K562 (cell line): ENCODE measurements around the gene GALM. TPM values are rescaled to one million over a fixed set of nuclear protein-coding genes. Genes with fewer than 3 reads are reported as not detected.

Experiments used
- CXXC5 ChIP-seq: fragments of 250-450 bp; sonication (Bioruptor Pico); IDR thresholded peaks from 2 replicates; pipeline ENCODE4 v1.8.0; 2022; ENCODE audit warnings: inconsistent platforms, mild to moderate bottlenecking, moderate library complexity
- DPF2 ChIP-seq: fragments of 450-650 bp; IDR thresholded peaks from 2 replicates; pipeline ENCODE4 v1.6.1; 2016
- EP300 ChIP-seq: IDR thresholded peaks from 2 replicates; pipeline ENCODE4 v1.6.1; 2012; ENCODE audit warnings: low read length, improper control_type of control experiment
- GABPA ChIP-seq: fragments of 200-800 bp; sonication (Bioruptor generic); conservative IDR thresholded peaks from 2 replicates; pipeline ENCODE4 v1.6.1; 2016; ENCODE audit warnings: low read depth, missing genetic modification characterization, missing compliant biosample characterization
- HDAC2 ChIP-seq: fragments of 450-650 bp; IDR thresholded peaks from 2 replicates; pipeline ENCODE4 v1.6.1; 2016; ENCODE audit warnings: mild to moderate bottlenecking
- MBD1 ChIP-seq: fragments of 250-450 bp; sonication (Bioruptor Pico); IDR thresholded peaks from 2 replicates; pipeline ENCODE4 v1.8.0; 2022; ENCODE audit warnings: inconsistent platforms
- MTA2 ChIP-seq: fragments of 450-650 bp; IDR thresholded peaks from 2 replicates; pipeline ENCODE4 v1.6.1; 2016; ENCODE audit warnings: low read depth
- NCOR1 ChIP-seq: fragments of 450-650 bp; IDR thresholded peaks from 2 replicates; pipeline ENCODE4 v1.6.1; 2016; ENCODE audit warnings: mild to moderate bottlenecking, moderate library complexity
- NFIC ChIP-seq: fragments of 450-650 bp; IDR thresholded peaks from 2 replicates; pipeline ENCODE4 v1.6.1; 2017; ENCODE audit warnings: mild to moderate bottlenecking, inconsistent platforms
- SMAD4 ChIP-seq: fragments of 250-450 bp; sonication (Bioruptor Pico); conservative IDR thresholded peaks from 2 replicates; pipeline ENCODE4 v1.8.0; 2021; ENCODE audit warnings: inconsistent platforms, mild to moderate bottlenecking, moderate library complexity
- SMARCA4 ChIP-seq: fragments of 450-650 bp; IDR thresholded peaks from 2 replicates; pipeline ENCODE4 v1.6.1; 2016
- TCF3 ChIP-seq: sonication (generic); formaldehyde crosslinking; IDR thresholded peaks from 2 replicates; pipeline ENCODE4 v1.4.0; 2020; ENCODE audit warnings: mild to moderate bottlenecking, missing genetic modification reagents
- ZBTB7A ChIP-seq: IDR thresholded peaks from 2 replicates; pipeline ENCODE4 v1.6.1; 2011; ENCODE audit warnings: low read depth, mild to moderate bottlenecking, low read length, moderate library complexity, borderline replicate concordance; ENCODE audit not compliant: control insufficient read depth
- ZNF398 ChIP-seq: fragments of 250-450 bp; sonication (Bioruptor Pico); IDR thresholded peaks from 2 replicates; pipeline ENCODE4 v1.8.0; 2021; ENCODE audit warnings: moderate library complexity, mild to moderate bottlenecking, inconsistent platforms
- polyA plus RNA-seq, 8 experiments: library from polyadenylated mRNA; depleted of rRNA in 4 of 8; stranded (reverse) in 5 of 8; unstranded in 3 of 8; fragments of >200 nt; fragmentation: Nextera tagmentation in 2 of 8; fragmentation: Illumina TruSeq in 1 of 8; extraction: Ambion mirVana in 2 of 8; extraction: Trizol in 1 of 8; gene quantifications; 2 replicates each; pipeline versions ENCODE4 v1.2.1 to v1.2.3, GENCODE V29; 2011 to 2014; ENCODE audit warnings: inconsistent platforms in 1 of 8, missing spikeins in 1 of 8
- total RNA-seq, 7 experiments: library from RNA; depleted of rRNA in 6 of 7; stranded (reverse); fragments of >200 nt in 6 of 7; fragmentation: Illumina TruSeq in 2 of 7; extraction: Trizol in 2 of 7; gene quantifications; 2 replicates each; pipeline versions ENCODE4 v1.2.1 to v1.2.3, GENCODE V29; 2011 to 2021; ENCODE audit warnings: low replicate concordance in 1 of 7

Gene GALM
- total and polyA plus RNA-seq, 9 of the 15 experiments (the other 6 are each of a cell fraction or from before 2014, with no cell fraction given), result 22.1 to 51.7 (median 27.9) TPM

- TF ChIP-seq MBD1 (no peak), NCOR1 (peak; percentile 45), ZBTB7A (peak; percentile 50; the same call in 1 of the 2 replicates), NFIC (peak; percentile 71), SMAD4 (CRISPR knock-in tag) (peak; percentile 52; the same call in 1 of the 2 replicates), SMARCA4 (0 out of 2 replicates have a peak, but pooled peaks have one; percentile 24), HDAC2 (0 out of 2 replicates have a peak, but pooled peaks have one; percentile 71), DPF2 (0 out of 2 replicates have a peak, but pooled peaks have one; percentile 32), GABPA (tag) (no peak), MTA2 (peak; percentile 30; the same call in 1 of the 2 replicates), EP300 (peak; percentile 33; the same call in 1 of the 2 replicates), CXXC5 (0 out of 2 replicates have a peak, but pooled peaks have one; percentile 22), ZNF398 (CRISPR knock-in tag) (no peak), TCF3 (CRISPR knock-in tag) (peak; percentile 57)
- TF ChIP-seq, all 486 proteins: peak for 27
Measured at GRCh38 chr2:38668779-38669479, 3.0 kb downstream of the GALM start (continued).
